Left ventricle myocardium inferior (tissue), 1 donor: ENCODE data around the gene ST8SIA5. TPM values are rescaled to one million over a fixed set of nuclear protein-coding genes. Genes with fewer than 3 reads are reported as not detected.

ENCODE experiments used
- DNase-seq: peaks from one replicate; pipeline ENCODE4 v3.0.0-alpha.2; 2020
- H3K27ac ChIP-seq: fragments of 200-600 bp; replicated peaks from 2 replicates; pipeline ENCODE4 v1.8.0; 2021
- H3K27me3 ChIP-seq: fragments of 200-600 bp; 2 replicates; pipeline ENCODE4 v1.8.0; 2021; ENCODE audit warnings: low read depth
- H3K36me3 ChIP-seq: fragments of 200-600 bp; 2 replicates; pipeline ENCODE4 v1.8.0; 2021
- H3K4me1 ChIP-seq: fragments of 200-600 bp; 2 replicates; pipeline ENCODE4 v1.8.0; 2021
- H3K4me3 ChIP-seq: fragments of 200-600 bp; 2 replicates; pipeline ENCODE4 v1.8.0; 2021; ENCODE audit warnings: mild to moderate bottlenecking, moderate library complexity
- H3K9me3 ChIP-seq: fragments of 200-600 bp; replicated peaks from 2 replicates; pipeline ENCODE4 v1.8.0; 2021
- CTCF ChIP-seq: fragments of 200-600 bp; IDR thresholded peaks from 2 replicates; pipeline ENCODE4 v1.8.0; 2021; ENCODE audit warnings: antibody characterized with exemption, mild to moderate bottlenecking, borderline replicate concordance
- intact Hi-C: fragments of 100-400 bp; cut with micrococcal nuclease; formaldehyde crosslinking; loops from one replicate; pipeline ENCODE4 v1.11.0; 2022
- total RNA-seq: library from RNA; stranded (reverse); fragmentation: NEBNext Ultra II Directional; extraction: Animal tissue kit (Norgen Biotek cat#: 25700); gene quantifications from one replicate; pipeline ENCODE4 v1.2.1, GENCODE V29; 2021
- donor health status: DM: no; HTN: yes; CAD: no; lungs with severe emphysema.

ST8SIA5 gene
- total RNA-seq, 1 donor from 2014 or later = 6.2 TPM

- no peak for DNase-seq
- intact Hi-C loops = no loop called here
- no peak for TF ChIP-seq CTCF
- H3K27ac ChIP-seq = peak overlapping the region; percentile 62
- H3K27me3 ChIP-seq = no peaks in the 10 kb centered on the region
- H3K4me3 ChIP-seq = no peak overlapping the region
- no peaks in the 10 kb centered on the region for H3K9me3 ChIP-seq
- H3K36me3 ChIP-seq = no peaks in the 10 kb centered on the region
- peaks cover 22% of the 10 kb centered on the region for H3K4me1 ChIP-seq
These were observed 37.5 kb downstream of the ST8SIA5 start for GRCh38 chr18:46719388-46719787.

GRCh38 chr18:46718501-46719341 is 38.1 kb downstream of the ST8SIA5 start:
- TF ChIP-seq CTCF = no peak
- no peak for DNase-seq
- peak overlapping the region; percentile 62 for H3K27ac ChIP-seq
- H3K9me3 ChIP-seq = no peaks in the 10 kb centered on the region
- H3K27me3 ChIP-seq = no peaks in the 10 kb centered on the region
- H3K36me3 ChIP-seq = no peaks in the 10 kb centered on the region
- intact Hi-C loops = no loop called here
- peak overlapping the region; percentile 6 for H3K4me3 ChIP-seq
- peaks cover 22% of the 10 kb centered on the region for H3K4me1 ChIP-seq

- Histone ChIP-seq H3K36me3 (no peaks in the 10 kb centered on the region), H3K4me3 (no peak overlapping the region), H3K9me3 (no peaks in the 10 kb centered on the region), H3K4me1 (peaks cover 34% of the 10 kb centered on the region), H3K27ac (no peak overlapping the region), H3K27me3 (no peaks in the 10 kb centered on the region)
- intact Hi-C loops = no loop called here
- DNase-seq = no peak
- TF ChIP-seq CTCF = no peak
These were observed 40.0 kb downstream of the ST8SIA5 start for GRCh38 chr18:46716827-46717226.

GRCh38 chr18:46716336-46716735 is 40.5 kb downstream of the ST8SIA5 start:
- DNase-seq = no peak
- H3K4me1 ChIP-seq = peaks cover 39% of the 10 kb centered on the region
- intact Hi-C loops = no loop called here
- H3K9me3 ChIP-seq = no peaks in the 10 kb centered on the region
- H3K36me3 ChIP-seq = no peaks in the 10 kb centered on the region
- TF ChIP-seq CTCF = no peak
- no peak overlapping the region for H3K27ac ChIP-seq
- H3K4me3 ChIP-seq = no peak overlapping the region
- H3K27me3 ChIP-seq = no peaks in the 10 kb centered on the region

- Histone ChIP-seq H3K4me3 (no peak overlapping the region), H3K27ac (no peak overlapping the region), H3K36me3 (no peaks in the 10 kb centered on the region), H3K4me1 (peaks cover 52% of the 10 kb centered on the region), H3K9me3 (no peaks in the 10 kb centered on the region), H3K27me3 (no peaks in the 10 kb centered on the region)
- intact Hi-C loops = no loop called here
- DNase-seq = no peak
- no peak for TF ChIP-seq CTCF
These were observed 41.8 kb downstream of the ST8SIA5 start for GRCh38 chr18:46715062-46715461.
